HEK293T (cell line): ENCODE measurements around the gene EPB41L4B.

Experiments used
- FOXM1 ChIP-seq: fragments of 450-650 bp; IDR thresholded peaks from 2 replicates; pipeline ENCODE4 v1.6.1; 2017; ENCODE audit warnings: mild to moderate bottlenecking, borderline replicate concordance
- HDGF ChIP-seq: fragments of 450-650 bp; IDR thresholded peaks from 2 replicates; pipeline ENCODE4 v1.6.1; 2017; ENCODE audit warnings: antibody characterized with exemption, borderline replicate concordance

DNA sequence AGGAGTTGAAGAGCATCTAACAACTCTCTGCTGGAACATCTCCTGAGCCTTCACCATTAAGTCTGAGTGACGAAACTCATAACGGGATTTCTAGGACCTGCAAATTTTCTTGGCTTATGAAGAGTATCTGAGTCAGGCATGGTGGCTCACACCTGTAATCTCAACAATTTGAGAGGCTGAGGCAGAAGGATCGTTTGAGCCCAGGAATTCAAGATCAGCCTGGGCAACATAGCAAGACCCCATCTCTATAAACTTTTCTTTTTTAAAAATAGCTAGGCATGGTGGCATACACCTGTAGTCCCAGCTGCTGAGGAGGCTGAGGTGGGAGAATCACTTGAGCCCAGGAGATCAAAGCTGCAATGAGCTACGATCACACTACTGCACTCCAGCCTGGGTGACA is 48.8 kb downstream of the EPB41L4B start:
- TF ChIP-seq HDGF (no peak), FOXM1 (no peak)
